ENCODE measurements around the gene HES6. TPM values are rescaled to one million over a fixed set of nuclear protein-coding genes. Genes with fewer than 3 reads are reported as not detected.
"Not testable (repeated sequence)": the region's sequence is repeated elsewhere in the genome, so short reads cannot be mapped to it uniquely, and the experiment has no call there.

Gene HES6
- total and polyA plus RNA-seq, 9 donors = 17.1 to 25.9 (median 21.4) TPM

GRCh38 chr2:238273433-238273832 lies 33.6 kb upstream of the HES6 start:
- no CpG with 5 or more reads among the region's 10 CpGs for WGBS (ENCODE audit: insufficient coverage)
- H3K36me3 ChIP-seq (ENCODE audit: control insufficient read depth, insufficient read depth, low read length) = peaks cover 71% of the 10 kb centered on the region
- DNase-seq; H3K4me1 ChIP-seq (ENCODE audit: control insufficient read depth, insufficient read depth, low read length); H3K4me3 ChIP-seq (ENCODE audit: low read length); H3K9me3 ChIP-seq (replicated peaks; ENCODE audit: control insufficient read depth, low read depth, low read length); H3K27me3 ChIP-seq (ENCODE audit: control insufficient read depth, insufficient read depth, low read length); H3K27ac ChIP-seq (ENCODE audit: low read length): not testable (repeated sequence)

DNA sequence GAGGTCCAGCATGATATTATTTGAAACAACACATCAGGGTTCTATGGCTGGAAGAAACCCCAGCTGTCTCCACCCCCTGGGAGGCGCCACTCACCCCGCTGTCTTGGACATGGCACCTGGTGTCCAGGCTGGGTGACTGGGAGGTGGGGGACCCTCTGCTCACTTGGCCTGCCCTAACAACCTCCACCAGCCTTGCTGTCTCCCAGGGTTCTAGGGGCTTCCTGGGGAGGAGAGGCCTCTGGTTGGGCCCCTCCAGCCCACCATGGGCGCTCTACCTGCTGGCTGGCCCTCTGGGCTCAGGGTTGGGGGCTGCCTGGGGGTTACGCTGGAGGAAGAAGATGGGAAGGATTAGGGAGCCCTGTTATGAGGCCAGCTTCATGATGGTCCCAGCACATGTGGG lies 32.3 kb upstream of the HES6 start:
- H3K9me3 ChIP-seq (replicated peaks; ENCODE audit: control insufficient read depth, low read depth, low read length) = no peaks in the 10 kb centered on the region
- H3K4me1 ChIP-seq (ENCODE audit: control insufficient read depth, insufficient read depth, low read length) = no peaks in the 10 kb centered on the region
- H3K27me3 ChIP-seq (ENCODE audit: control insufficient read depth, insufficient read depth, low read length) = no peaks in the 10 kb centered on the region
- H3K36me3 ChIP-seq (ENCODE audit: control insufficient read depth, insufficient read depth, low read length) = peaks cover 81% of the 10 kb centered on the region
- WGBS (ENCODE audit: insufficient coverage) = no CpG with 5 or more reads among the region's 4 CpGs
- no peak for DNase-seq
- H3K27ac ChIP-seq (ENCODE audit: low read length) = no peak overlapping the region
- no peak overlapping the region for H3K4me3 ChIP-seq (ENCODE audit: low read length)

DNA sequence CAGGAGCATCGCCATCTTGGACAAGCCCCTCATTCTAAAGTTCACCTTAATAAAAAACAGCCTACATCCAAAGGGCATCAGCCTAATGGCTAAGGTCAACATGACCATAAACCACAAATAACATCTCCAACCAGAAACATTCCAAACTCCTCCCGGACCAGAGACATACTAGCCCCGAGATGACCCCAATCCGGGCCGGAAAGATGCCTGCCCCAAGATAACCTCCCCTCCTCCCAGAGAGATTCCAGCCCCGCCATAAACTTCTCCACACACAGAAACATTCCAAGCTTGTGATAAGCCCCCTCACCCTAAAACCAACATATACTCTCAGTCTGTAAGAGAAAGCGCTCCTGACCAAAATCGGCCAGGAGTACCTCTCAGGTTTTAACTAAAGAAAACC lies 31.8 kb upstream of the HES6 start:
- WGBS (ENCODE audit: insufficient coverage) = 42% methylated on average over 7 of the region's 8 CpGs
- not testable (repeated sequence) for H3K4me3 ChIP-seq (ENCODE audit: low read length); H3K4me1 ChIP-seq (ENCODE audit: control insufficient read depth, insufficient read depth, low read length); H3K27ac ChIP-seq (ENCODE audit: low read length); H3K27me3 ChIP-seq (ENCODE audit: control insufficient read depth, insufficient read depth, low read length); DNase-seq; H3K9me3 ChIP-seq (replicated peaks; ENCODE audit: control insufficient read depth, low read depth, low read length)
- peaks cover 80% of the 10 kb centered on the region for H3K36me3 ChIP-seq (ENCODE audit: control insufficient read depth, insufficient read depth, low read length)

GRCh38 chr2:238271061-238271554 lies 31.3 kb upstream of the HES6 start:
- 77% methylated on average over 7 of the region's 13 CpGs for WGBS (ENCODE audit: insufficient coverage)
- Histone ChIP-seq H3K36me3 (ENCODE audit: control insufficient read depth, insufficient read depth, low read length) (peaks cover 74% of the 10 kb centered on the region), H3K27ac (ENCODE audit: low read length) (no peak overlapping the region), H3K4me3 (ENCODE audit: low read length) (no peak overlapping the region), H3K9me3 (replicated peaks; ENCODE audit: control insufficient read depth, low read depth, low read length) (no peaks in the 10 kb centered on the region), H3K27me3 (ENCODE audit: control insufficient read depth, insufficient read depth, low read length) (no peaks in the 10 kb centered on the region), H3K4me1 (ENCODE audit: control insufficient read depth, insufficient read depth, low read length) (no peaks in the 10 kb centered on the region)
- DNase-seq = no peak

DNA sequence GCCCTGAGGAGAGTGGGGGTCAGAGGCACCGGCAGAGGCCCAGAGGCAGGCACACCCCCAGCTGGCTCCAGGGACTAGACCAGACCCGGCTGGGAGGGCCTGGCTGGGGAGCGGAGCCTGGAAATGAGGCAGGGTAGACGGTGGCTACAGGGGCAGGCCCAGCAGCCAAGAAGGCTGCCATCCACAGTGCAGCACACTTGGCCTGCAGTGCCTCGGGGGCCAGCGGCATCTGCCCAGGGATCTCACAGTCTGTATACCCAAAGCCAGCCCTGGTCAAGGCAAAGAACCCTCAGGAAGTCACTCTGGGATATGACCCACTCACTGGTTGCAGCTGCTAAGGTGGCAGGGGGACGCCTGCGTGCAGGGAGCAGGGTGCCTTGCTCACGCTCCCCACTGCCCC lies 30.8 kb upstream of the HES6 start:
- DNase-seq = no peak
- WGBS (ENCODE audit: insufficient coverage) = 74% methylated on average over 8 of the region's 9 CpGs
- Histone ChIP-seq H3K4me3 (ENCODE audit: low read length) (no peak overlapping the region), H3K27ac (ENCODE audit: low read length) (no peak overlapping the region), H3K4me1 (ENCODE audit: control insufficient read depth, insufficient read depth, low read length) (no peaks in the 10 kb centered on the region), H3K27me3 (ENCODE audit: control insufficient read depth, insufficient read depth, low read length) (no peaks in the 10 kb centered on the region), H3K9me3 (replicated peaks; ENCODE audit: control insufficient read depth, low read depth, low read length) (no peaks in the 10 kb centered on the region), H3K36me3 (ENCODE audit: control insufficient read depth, insufficient read depth, low read length) (peaks cover 71% of the 10 kb centered on the region)

DNA sequence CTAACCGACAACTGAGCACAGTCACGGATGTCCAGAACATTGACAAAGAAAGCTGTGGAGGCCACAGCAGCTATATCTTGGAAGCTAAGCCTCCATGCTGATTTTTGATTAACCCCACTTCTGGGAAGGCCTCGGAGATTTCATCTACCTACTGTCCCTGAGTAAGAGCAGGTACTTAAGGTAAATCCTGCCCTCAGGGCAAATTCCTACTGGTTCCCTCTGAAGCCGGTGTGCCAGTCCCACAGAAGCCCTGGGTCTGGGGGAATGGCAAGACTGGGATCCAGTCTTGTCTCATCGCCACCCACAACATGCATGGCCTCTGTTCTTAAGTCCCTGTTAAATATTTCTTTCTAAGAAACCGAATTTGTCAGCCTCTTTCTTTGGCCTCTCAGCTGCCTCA lies 29.9 kb upstream of the HES6 start:
- no peaks in the 10 kb centered on the region for H3K27me3 ChIP-seq (ENCODE audit: control insufficient read depth, insufficient read depth, low read length)
- H3K9me3 ChIP-seq (replicated peaks; ENCODE audit: control insufficient read depth, low read depth, low read length) = no peaks in the 10 kb centered on the region
- WGBS (ENCODE audit: insufficient coverage) = 90% methylated on average over 5 of the region's 6 CpGs
- no peaks in the 10 kb centered on the region for H3K4me1 ChIP-seq (ENCODE audit: control insufficient read depth, insufficient read depth, low read length)
- no peak overlapping the region for H3K4me3 ChIP-seq (ENCODE audit: low read length)
- peaks cover 67% of the 10 kb centered on the region for H3K36me3 ChIP-seq (ENCODE audit: control insufficient read depth, insufficient read depth, low read length)
- no peak for DNase-seq
- no peak overlapping the region for H3K27ac ChIP-seq (ENCODE audit: low read length)

GRCh38 chr2:238267884-238268680 lies 28.2 kb upstream of the HES6 start:
- DNase-seq = no peak
- H3K27ac ChIP-seq (ENCODE audit: low read length) = no peak overlapping the region
- 91% methylated on average over 19 of the region's 20 CpGs for WGBS (ENCODE audit: insufficient coverage)
- no peaks in the 10 kb centered on the region for H3K9me3 ChIP-seq (replicated peaks; ENCODE audit: control insufficient read depth, low read depth, low read length)
- H3K4me3 ChIP-seq (ENCODE audit: low read length) = no peak overlapping the region
- peaks cover 63% of the 10 kb centered on the region for H3K36me3 ChIP-seq (ENCODE audit: control insufficient read depth, insufficient read depth, low read length)
- H3K27me3 ChIP-seq (ENCODE audit: control insufficient read depth, insufficient read depth, low read length) = no peaks in the 10 kb centered on the region
- peaks cover 11% of the 10 kb centered on the region for H3K4me1 ChIP-seq (ENCODE audit: control insufficient read depth, insufficient read depth, low read length)

GRCh38 chr2:238267341-238267710 lies 27.5 kb upstream of the HES6 start:
- Histone ChIP-seq H3K4me1 (ENCODE audit: control insufficient read depth, insufficient read depth, low read length) (peaks cover 16% of the 10 kb centered on the region), H3K27ac (ENCODE audit: low read length) (no peak overlapping the region), H3K27me3 (ENCODE audit: control insufficient read depth, insufficient read depth, low read length) (no peaks in the 10 kb centered on the region), H3K36me3 (ENCODE audit: control insufficient read depth, insufficient read depth, low read length) (peaks cover 62% of the 10 kb centered on the region), H3K4me3 (ENCODE audit: low read length) (no peak overlapping the region), H3K9me3 (replicated peaks; ENCODE audit: control insufficient read depth, low read depth, low read length) (no peaks in the 10 kb centered on the region)
- 94% methylated on average over 1 of the region's 1 CpG for WGBS (ENCODE audit: insufficient coverage)
- no peak for DNase-seq

DNA sequence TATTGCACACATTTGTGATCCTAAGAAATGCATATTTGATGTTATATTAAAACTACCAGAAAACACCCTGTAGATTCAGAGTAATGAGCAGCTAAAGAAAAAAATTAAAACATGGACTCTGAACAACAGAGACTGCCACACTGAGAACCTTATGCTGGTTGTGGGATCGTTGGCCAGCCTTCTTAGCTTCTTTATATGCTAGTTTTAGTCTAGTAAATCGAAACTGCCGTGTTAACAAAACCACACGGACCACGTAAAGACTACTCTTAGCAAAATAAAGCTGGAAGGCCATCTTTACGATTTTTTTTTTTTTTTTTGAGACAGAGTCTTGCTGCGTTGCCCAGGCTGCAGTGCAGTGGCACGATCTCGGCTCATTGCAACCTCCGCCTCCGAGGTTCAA lies 25.8 kb upstream of the HES6 start:
- 92% methylated on average over 6 of the region's 11 CpGs for WGBS (ENCODE audit: insufficient coverage)
- Histone ChIP-seq H3K4me3 (ENCODE audit: low read length) (no peak overlapping the region), H3K36me3 (ENCODE audit: control insufficient read depth, insufficient read depth, low read length) (peaks cover 58% of the 10 kb centered on the region), H3K9me3 (replicated peaks; ENCODE audit: control insufficient read depth, low read depth, low read length) (no peaks in the 10 kb centered on the region), H3K27ac (ENCODE audit: low read length) (no peak overlapping the region), H3K4me1 (ENCODE audit: control insufficient read depth, insufficient read depth, low read length) (peaks cover 25% of the 10 kb centered on the region), H3K27me3 (ENCODE audit: control insufficient read depth, insufficient read depth, low read length) (no peaks in the 10 kb centered on the region)
- DNase-seq = no peak

DNA sequence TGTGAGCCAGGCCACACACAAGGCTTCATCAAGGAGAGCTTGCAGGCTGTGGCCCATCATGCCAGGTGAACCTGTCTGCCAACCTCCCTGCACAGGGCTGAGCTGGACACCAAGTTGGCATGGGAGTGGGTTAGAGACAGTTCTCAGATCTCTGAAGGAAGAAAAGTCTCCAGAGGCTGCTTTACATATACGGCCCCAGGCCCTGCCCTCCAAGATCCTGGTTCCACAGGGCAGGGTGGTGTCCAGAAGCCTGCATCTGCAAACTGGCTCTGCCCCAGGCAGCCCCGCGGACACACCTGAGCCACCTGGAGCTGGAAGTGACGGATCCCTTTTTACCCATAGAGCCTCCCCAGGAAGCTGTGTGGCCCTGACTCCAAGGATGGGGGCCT lies 24.2 kb upstream of the HES6 start:
- peak overlapping the region; percentile 9 for H3K27ac ChIP-seq (ENCODE audit: low read length)
- H3K4me1 ChIP-seq (ENCODE audit: control insufficient read depth, insufficient read depth, low read length) = peaks cover 29% of the 10 kb centered on the region
- 57% methylated on average over 1 of the region's 4 CpGs for WGBS (ENCODE audit: insufficient coverage)
- no peak overlapping the region for H3K4me3 ChIP-seq (ENCODE audit: low read length)
- peaks cover 56% of the 10 kb centered on the region for H3K36me3 ChIP-seq (ENCODE audit: control insufficient read depth, insufficient read depth, low read length)
- no peaks in the 10 kb centered on the region for H3K9me3 ChIP-seq (replicated peaks; ENCODE audit: control insufficient read depth, low read depth, low read length)
- H3K27me3 ChIP-seq (ENCODE audit: control insufficient read depth, insufficient read depth, low read length) = no peaks in the 10 kb centered on the region
- no peak for DNase-seq
